Stromal cell of bone marrow (primary cell): Measurements from ENCODE around the gene FHAD1.
A peak's percentile ranks its signal among the peaks of the same experiment; 100 is the strongest.

Experiments used
- DNase-seq: peaks from one replicate; pipeline ENCODE4 v3.0.0-alpha.2; 2012; ENCODE audit warnings: low read depth

FHAD1 gene

GRCh38 chr1:15326691-15327588 lies 79.9 kb downstream of the FHAD1 start:
- peak; percentile 60 for DNase-seq

- peak; percentile 77 for DNase-seq
Measured at GRCh38 chr1:15328351-15329103, 81.5 kb downstream of the FHAD1 start.

- peak; percentile 36 for DNase-seq
Measured at GRCh38 chr1:15329104-15329820, 82.2 kb downstream of the FHAD1 start.

GRCh38 chr1:15330028-15330427 lies 83.0 kb downstream of the FHAD1 start:
- no peak for DNase-seq

- DNase-seq, result no peak
Measured at GRCh38 chr1:15331180-15331579, 84.2 kb downstream of the FHAD1 start.

- no peak for DNase-seq
Measured at GRCh38 chr1:15331734-15332133, 84.7 kb downstream of the FHAD1 start.

GRCh38 chr1:15332525-15332924 lies 85.5 kb downstream of the FHAD1 start:
- DNase-seq, result no peak

- no peak for DNase-seq
Measured at GRCh38 chr1:15332952-15333715, 86.1 kb downstream of the FHAD1 start.

GRCh38 chr1:15334995-15335394 lies 88.0 kb downstream of the FHAD1 start:
- no peak for DNase-seq

- DNase-seq, result no peak
Measured at GRCh38 chr1:15336866-15337265, 89.8 kb downstream of the FHAD1 start.

- peak; percentile 90 for DNase-seq
Measured at GRCh38 chr1:15337656-15338402, 90.8 kb downstream of the FHAD1 start.

GRCh38 chr1:15339570-15339969 lies 92.5 kb downstream of the FHAD1 start:
- DNase-seq, result no peak

GRCh38 chr1:15341228-15341627 lies 94.2 kb downstream of the FHAD1 start:
- DNase-seq, result no peak

GRCh38 chr1:15341634-15342407 lies 94.8 kb downstream of the FHAD1 start:
- no peak for DNase-seq

GRCh38 chr1:15342408-15342967 lies 95.5 kb downstream of the FHAD1 start:
- DNase-seq, result no peak

- DNase-seq, result no peak
Measured at GRCh38 chr1:15343099-15343498, 96.1 kb downstream of the FHAD1 start.

- DNase-seq, result peak; percentile 50
Measured at GRCh38 chr1:15343729-15344128, 96.7 kb downstream of the FHAD1 start.

GRCh38 chr1:15344380-15344779 lies 97.4 kb downstream of the FHAD1 start:
- DNase-seq, result no peak

GRCh38 chr1:15344800-15345704 lies 98.0 kb downstream of the FHAD1 start:
- DNase-seq, result no peak
